ENCODE data around the gene PROZ. TPM values are rescaled to one million over a fixed set of nuclear protein-coding genes. Genes with fewer than 3 reads are reported as not detected.
A peak's percentile ranks its signal among the peaks of the same experiment; 100 is the strongest.

Gene PROZ
- total and polyA plus RNA-seq, 2 donors (not counting 1 experiment from before 2014, with no cell fraction given): not detected

DNA sequence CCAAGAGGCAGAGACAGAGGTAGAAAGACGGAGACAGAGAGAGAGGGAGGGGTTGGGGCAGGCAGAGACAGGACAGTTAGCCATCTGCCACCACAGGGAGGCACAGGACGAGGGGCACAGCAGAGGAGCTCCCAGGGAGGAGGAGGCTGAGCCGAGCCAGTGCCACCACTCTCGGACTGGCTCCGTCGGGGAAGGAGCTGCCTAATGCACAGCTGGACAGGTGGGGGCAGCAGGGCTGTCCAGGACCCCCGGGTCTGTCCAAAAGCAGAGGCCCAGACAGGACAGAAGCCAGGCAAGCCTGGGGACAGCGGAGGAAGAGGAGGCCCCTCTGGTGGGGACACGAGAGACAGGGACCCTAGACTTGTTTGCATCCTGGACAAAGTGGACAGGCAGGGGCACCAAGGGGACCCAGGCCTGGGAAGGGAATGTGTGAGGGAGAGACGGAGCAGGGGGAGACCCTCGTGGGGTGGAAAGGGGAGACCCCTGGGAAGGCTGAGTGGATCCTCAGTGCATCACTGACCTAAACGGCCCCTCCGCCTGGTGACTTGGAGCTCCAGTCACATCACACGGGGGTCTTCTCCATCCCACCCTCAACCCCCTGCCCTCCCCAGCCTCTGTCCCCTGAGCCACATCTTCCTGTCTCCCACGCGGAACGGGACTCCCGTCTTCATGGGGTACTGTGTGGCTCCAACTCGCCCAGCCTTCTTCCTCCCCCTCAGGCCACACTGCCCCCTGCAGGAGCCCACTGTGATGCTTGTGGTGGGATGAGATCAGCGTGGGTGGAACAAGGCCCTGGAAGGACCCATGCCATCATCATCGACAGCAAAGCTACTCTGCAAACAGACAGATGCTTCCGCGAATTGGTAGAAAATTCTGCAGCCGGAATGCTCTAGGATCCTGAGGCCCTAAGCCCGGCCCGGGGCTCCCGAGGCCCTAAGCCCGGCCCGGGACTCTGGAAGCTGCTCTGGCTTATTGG is 34.9 kb upstream of the PROZ start:
- peak overlapping the region; percentile 48 for H3K9ac ChIP-seq (ENCODE audit: insufficient read depth, low read length)
- DNase-seq (ENCODE audit: low read depth in 2 of 2): no peak
- no peaks in the 10 kb centered on the region for H3K4me1 ChIP-seq (ENCODE audit: control insufficient read depth, extremely low read depth, insufficient read depth, low read length)
- H3K79me2 ChIP-seq (ENCODE audit: control insufficient read depth, insufficient read depth, low read length): no peaks in the 10 kb centered on the region
- peak overlapping the region; percentile 47 for H3K27ac ChIP-seq (ENCODE audit: insufficient read depth, low read length)
- H3K4me3 ChIP-seq (replicated peaks in 1 of 4; ENCODE audit: control extremely low read depth in 1 of 4, insufficient read depth in 1 of 4, low read depth in 3 of 4, low read length in 4 of 4): peak overlapping the region in 2 of 4 experiments; percentile 37 to 58
- H3K4me2 ChIP-seq (ENCODE audit: extremely low read depth, insufficient read depth, low read length): peak overlapping the region; percentile 82
- no peaks in the 10 kb centered on the region for H3K9me3 ChIP-seq (ENCODE audit: control insufficient read depth, insufficient read depth, low read depth, low read length)
- no peaks in the 10 kb centered on the region for H4K20me1 ChIP-seq (ENCODE audit: control insufficient read depth, extremely low read depth, insufficient read depth, low read length)
- H3K36me3 ChIP-seq (ENCODE audit: control insufficient read depth, insufficient read depth, low read length): no peaks in the 10 kb centered on the region
- no peak for TF ChIP-seq EZH2 (IDR thresholded peaks at IDR 0.05; ENCODE audit: low read length, missing control alignments)
- TF ChIP-seq, protein P1, sequence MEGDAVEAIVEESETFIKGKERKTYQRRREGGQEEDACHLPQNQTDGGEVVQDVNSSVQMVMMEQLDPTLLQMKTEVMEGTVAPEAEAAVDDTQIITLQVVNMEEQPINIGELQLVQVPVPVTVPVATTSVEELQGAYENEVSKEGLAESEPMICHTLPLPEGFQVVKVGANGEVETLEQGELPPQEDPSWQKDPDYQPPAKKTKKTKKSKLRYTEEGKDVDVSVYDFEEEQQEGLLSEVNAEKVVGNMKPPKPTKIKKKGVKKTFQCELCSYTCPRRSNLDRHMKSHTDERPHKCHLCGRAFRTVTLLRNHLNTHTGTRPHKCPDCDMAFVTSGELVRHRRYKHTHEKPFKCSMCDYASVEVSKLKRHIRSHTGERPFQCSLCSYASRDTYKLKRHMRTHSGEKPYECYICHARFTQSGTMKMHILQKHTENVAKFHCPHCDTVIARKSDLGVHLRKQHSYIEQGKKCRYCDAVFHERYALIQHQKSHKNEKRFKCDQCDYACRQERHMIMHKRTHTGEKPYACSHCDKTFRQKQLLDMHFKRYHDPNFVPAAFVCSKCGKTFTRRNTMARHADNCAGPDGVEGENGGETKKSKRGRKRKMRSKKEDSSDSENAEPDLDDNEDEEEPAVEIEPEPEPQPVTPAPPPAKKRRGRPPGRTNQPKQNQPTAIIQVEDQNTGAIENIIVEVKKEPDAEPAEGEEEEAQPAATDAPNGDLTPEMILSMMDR (conservative IDR thresholded peaks at IDR 0.05 in 1 of 2, IDR thresholded peaks at IDR 0.05 in 1 of 2; ENCODE audit: low read depth in 1 of 2, low read length in 2 of 2): peak in 1 of 2 donors; percentile 8
- peaks cover 5% of the 10 kb centered on the region for H3K27me3 ChIP-seq (ENCODE audit: control insufficient read depth, insufficient read depth, low read length)
- H2AFZ ChIP-seq (ENCODE audit: low read length): peak overlapping the region; percentile 96

DNA sequence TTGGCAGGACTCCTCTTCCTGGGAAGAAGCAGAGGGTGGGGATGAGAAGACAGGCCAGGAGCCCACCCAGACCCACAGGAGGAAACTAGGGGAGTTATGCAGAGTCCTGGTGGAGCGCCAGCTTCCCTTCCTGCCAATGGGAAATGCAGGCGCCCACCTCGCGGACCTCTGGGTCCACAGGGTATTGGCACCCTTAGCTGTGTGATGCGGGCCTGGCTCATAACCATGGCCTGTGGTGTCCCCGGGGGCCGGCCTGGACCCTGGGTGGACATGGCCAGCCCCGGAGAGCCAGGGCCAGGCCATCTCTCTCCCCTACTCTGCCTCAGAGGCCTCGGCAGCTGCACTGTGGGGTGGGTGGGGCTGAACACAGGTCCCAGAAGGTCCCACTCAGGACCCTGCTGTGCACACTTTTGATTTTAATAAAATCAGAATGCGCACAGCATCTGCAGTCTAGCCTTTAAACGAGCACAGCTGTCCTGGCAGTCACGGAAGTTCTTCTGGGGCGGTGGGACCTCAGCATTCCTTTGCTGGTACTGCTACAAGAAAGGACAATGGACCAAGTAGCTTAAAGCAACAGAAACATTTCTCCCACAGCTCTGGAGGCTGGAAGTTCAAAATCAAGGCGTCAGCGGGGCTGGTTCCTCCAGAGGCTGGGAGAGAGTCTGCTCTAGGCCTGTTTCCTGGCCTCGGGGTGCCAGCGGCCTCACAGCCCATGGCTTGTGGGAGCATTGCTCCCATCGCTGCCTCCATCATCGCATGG is 34.1 kb upstream of the PROZ start:
- no peak for TF ChIP-seq EZH2 (IDR thresholded peaks at IDR 0.05; ENCODE audit: low read length, missing control alignments)
- TF ChIP-seq, protein P1 (conservative IDR thresholded peaks at IDR 0.05 in 1 of 2, IDR thresholded peaks at IDR 0.05 in 1 of 2; ENCODE audit: low read depth in 1 of 2, low read length in 2 of 2): no peak
- no peaks in the 10 kb centered on the region for H3K4me1 ChIP-seq (ENCODE audit: control insufficient read depth, extremely low read depth, insufficient read depth, low read length)
- no peak overlapping the region for H2AFZ ChIP-seq (ENCODE audit: low read length)
- H3K4me3 ChIP-seq (replicated peaks in 1 of 4; ENCODE audit: control extremely low read depth in 1 of 4, insufficient read depth in 1 of 4, low read depth in 3 of 4, low read length in 4 of 4): no peak overlapping the region
- H3K27me3 ChIP-seq (ENCODE audit: control insufficient read depth, insufficient read depth, low read length): peaks cover 3% of the 10 kb centered on the region
- H3K79me2 ChIP-seq (ENCODE audit: control insufficient read depth, insufficient read depth, low read length): no peaks in the 10 kb centered on the region
- H3K9me3 ChIP-seq (ENCODE audit: control insufficient read depth, insufficient read depth, low read depth, low read length): no peaks in the 10 kb centered on the region
- no peak overlapping the region for H3K27ac ChIP-seq (ENCODE audit: insufficient read depth, low read length)
- no peaks in the 10 kb centered on the region for H4K20me1 ChIP-seq (ENCODE audit: control insufficient read depth, extremely low read depth, insufficient read depth, low read length)
- no peak overlapping the region for H3K4me2 ChIP-seq (ENCODE audit: extremely low read depth, insufficient read depth, low read length)
- H3K36me3 ChIP-seq (ENCODE audit: control insufficient read depth, insufficient read depth, low read length): no peaks in the 10 kb centered on the region
- no peak overlapping the region for H3K9ac ChIP-seq (ENCODE audit: insufficient read depth, low read length)
- no peak for DNase-seq (ENCODE audit: low read depth in 2 of 2)
